ENCODE data around the gene CT47B1. TPM values are rescaled to one million over a fixed set of nuclear protein-coding genes. Genes with fewer than 3 reads are reported as not detected.

CT47B1 gene
- total RNA-seq, 1 donor: not detected

DNA sequence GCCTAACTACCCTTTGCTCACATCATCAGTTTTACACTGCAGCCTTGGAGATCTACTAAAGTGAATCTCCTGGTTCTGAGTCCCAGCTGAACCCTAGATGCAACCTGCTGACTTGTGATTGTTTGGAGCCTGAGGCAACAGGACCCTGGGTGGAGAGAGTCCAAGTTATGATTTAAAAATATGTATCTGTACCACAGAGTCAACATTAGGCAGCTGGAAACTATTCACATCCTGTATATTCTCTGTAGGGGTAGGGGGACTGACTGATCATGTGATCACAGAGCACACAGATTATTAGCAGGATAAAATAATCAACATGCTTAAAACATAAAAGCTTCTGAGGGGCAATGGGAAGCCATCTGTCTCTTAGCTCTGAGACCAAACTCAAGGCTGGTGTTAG, 52.1 kb downstream of the CT47B1 start:
- no peak for DNase-seq (ENCODE audit: low read depth)
- TF ChIP-seq, protein P1, sequence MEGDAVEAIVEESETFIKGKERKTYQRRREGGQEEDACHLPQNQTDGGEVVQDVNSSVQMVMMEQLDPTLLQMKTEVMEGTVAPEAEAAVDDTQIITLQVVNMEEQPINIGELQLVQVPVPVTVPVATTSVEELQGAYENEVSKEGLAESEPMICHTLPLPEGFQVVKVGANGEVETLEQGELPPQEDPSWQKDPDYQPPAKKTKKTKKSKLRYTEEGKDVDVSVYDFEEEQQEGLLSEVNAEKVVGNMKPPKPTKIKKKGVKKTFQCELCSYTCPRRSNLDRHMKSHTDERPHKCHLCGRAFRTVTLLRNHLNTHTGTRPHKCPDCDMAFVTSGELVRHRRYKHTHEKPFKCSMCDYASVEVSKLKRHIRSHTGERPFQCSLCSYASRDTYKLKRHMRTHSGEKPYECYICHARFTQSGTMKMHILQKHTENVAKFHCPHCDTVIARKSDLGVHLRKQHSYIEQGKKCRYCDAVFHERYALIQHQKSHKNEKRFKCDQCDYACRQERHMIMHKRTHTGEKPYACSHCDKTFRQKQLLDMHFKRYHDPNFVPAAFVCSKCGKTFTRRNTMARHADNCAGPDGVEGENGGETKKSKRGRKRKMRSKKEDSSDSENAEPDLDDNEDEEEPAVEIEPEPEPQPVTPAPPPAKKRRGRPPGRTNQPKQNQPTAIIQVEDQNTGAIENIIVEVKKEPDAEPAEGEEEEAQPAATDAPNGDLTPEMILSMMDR (IDR thresholded peaks at IDR 0.05; ENCODE audit: insufficient read depth, low read length): no peak
- H3K4me3 ChIP-seq (ENCODE audit: low read depth, low read length): no peak overlapping the region

Small RNAs within 50 kb of the gene (small RNA-seq; reads per million reads assigned to genes)
- gene AC008162.1: not detected

Other genes starting within 250 kb of the CT47B1 start
- gene C1GALT1C1, start 245.8 kb downstream of the CT47B1 start, total RNA-seq (ENCODE audit: low replicate concordance): 41.1 and 47.1 TPM in 2 replicates
- not detected in 2 replicates for gene CT47A11, start 61.3 kb upstream of the CT47B1 start, total RNA-seq (ENCODE audit: low replicate concordance)
- gene CT47A10, start 66.2 kb upstream of the CT47B1 start, total RNA-seq (ENCODE audit: low replicate concordance): not detected in 2 replicates
- gene CT47A9, start 71.0 kb upstream of the CT47B1 start, total RNA-seq (ENCODE audit: low replicate concordance): not detected in 2 replicates
- gene CT47A8, start 75.9 kb upstream of the CT47B1 start, total RNA-seq (ENCODE audit: low replicate concordance): not detected in 2 replicates
- not detected in 2 replicates for gene CT47A7, start 80.7 kb upstream of the CT47B1 start, total RNA-seq (ENCODE audit: low replicate concordance)
- gene CT47A6, start 85.6 kb upstream of the CT47B1 start, total RNA-seq (ENCODE audit: low replicate concordance): not detected in 2 replicates
- not detected in 2 replicates for gene CT47A5, start 90.5 kb upstream of the CT47B1 start, total RNA-seq (ENCODE audit: low replicate concordance)
- not detected in 2 replicates for gene CT47A4, start 95.3 kb upstream of the CT47B1 start, total RNA-seq (ENCODE audit: low replicate concordance)
- gene CT47A3, start 100.2 kb upstream of the CT47B1 start, total RNA-seq (ENCODE audit: low replicate concordance): not detected in 2 replicates
- gene CT47A2, start 105.1 kb upstream of the CT47B1 start, total RNA-seq (ENCODE audit: low replicate concordance): not detected in 2 replicates
- not detected in 2 replicates for gene CT47A1, start 109.9 kb upstream of the CT47B1 start, total RNA-seq (ENCODE audit: low replicate concordance)
- gene GLUD2, start 171.7 kb upstream of the CT47B1 start, total RNA-seq (ENCODE audit: low replicate concordance): 1.4 and 5.4 TPM in 2 replicates

Measured in fibroblast of the aortic adventitia (primary cell).